Heart left ventricle (tissue), 13 donors: ENCODE results near the gene KCNQ1OT1.

ENCODE experiments used
- POLR2A ChIP-seq, 2 donors: fragments of 450-650 bp; IDR thresholded peaks; one replicate each; pipeline ENCODE4 v1.6.1; 2017; ENCODE audit warnings: antibody characterized with exemption in 2 of 2, mild to moderate bottlenecking in 2 of 2, moderate library complexity in 2 of 2
- TF ChIP-seq, protein P1 (sequence below), 12 donors: fragments of 200-600 bp; sonication (generic) in 4 of 12; IDR thresholded peaks; one replicate each; pipeline versions ENCODE4 v1.5.0 to v1.8.0; 2018 to 2022; ENCODE audit warnings: antibody characterized with exemption in 12 of 12, mild to moderate bottlenecking in 5 of 12
- donor health status: ischemic (EF 13 %, LVEDD 7.1; RV severe dilation, severe dysfunction).
- donor health status: DM: no; HTN: yes; CAD: no.
- donor health status: DM: no; HTN: no; CAD: no.
- donor health status: ischemic (EF 25% LVEDD 6.9; RV normal size, moderate dysfunction).
- donor health status: ischemic (EF 25% LVEDD 5.7; RV mildly dilated, moderate dysfunction).
- donor health status: ischemic (EF 35%, LVEDD 5.7; RV mildly dilated, moderate dysfunction).
- donor health status: nonischemic (EF 11% LVEDD 7.7; RV severe dilation, severe dysfunction).
- donor health status: DM: yes; HTN: yes; CAD: no.
- donor health status: PGD.
- donor health status: ischemic (EF 29% LVEDD 5.4; RV normal size, mild dysfunction).
- donor health status: nonischemic (EF 23%, LVEDD 6.1; RV moderate dilation, normal function).

DNA sequence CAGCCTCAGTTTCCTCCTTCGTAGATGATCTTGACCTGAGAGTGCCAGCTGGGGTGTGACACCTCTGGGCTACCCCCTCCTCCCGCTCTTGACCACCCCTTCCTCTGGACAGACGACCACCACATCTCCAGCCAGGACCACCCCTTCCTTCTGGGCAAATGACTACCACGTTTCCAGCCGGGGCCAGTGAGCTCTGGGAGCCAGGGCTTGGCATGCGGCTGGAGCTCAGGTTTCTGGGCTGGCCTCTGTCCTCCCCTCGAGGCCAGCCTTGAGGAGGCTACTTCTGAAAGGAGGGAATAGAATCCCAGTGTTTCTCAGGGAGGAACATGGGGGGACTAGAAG, 120.9 kb downstream of the KCNQ1OT1 start:
- TF ChIP-seq, protein P1, sequence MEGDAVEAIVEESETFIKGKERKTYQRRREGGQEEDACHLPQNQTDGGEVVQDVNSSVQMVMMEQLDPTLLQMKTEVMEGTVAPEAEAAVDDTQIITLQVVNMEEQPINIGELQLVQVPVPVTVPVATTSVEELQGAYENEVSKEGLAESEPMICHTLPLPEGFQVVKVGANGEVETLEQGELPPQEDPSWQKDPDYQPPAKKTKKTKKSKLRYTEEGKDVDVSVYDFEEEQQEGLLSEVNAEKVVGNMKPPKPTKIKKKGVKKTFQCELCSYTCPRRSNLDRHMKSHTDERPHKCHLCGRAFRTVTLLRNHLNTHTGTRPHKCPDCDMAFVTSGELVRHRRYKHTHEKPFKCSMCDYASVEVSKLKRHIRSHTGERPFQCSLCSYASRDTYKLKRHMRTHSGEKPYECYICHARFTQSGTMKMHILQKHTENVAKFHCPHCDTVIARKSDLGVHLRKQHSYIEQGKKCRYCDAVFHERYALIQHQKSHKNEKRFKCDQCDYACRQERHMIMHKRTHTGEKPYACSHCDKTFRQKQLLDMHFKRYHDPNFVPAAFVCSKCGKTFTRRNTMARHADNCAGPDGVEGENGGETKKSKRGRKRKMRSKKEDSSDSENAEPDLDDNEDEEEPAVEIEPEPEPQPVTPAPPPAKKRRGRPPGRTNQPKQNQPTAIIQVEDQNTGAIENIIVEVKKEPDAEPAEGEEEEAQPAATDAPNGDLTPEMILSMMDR (IDR thresholded peaks at IDR 0.05), result no peak
- TF ChIP-seq POLR2A (IDR thresholded peaks at IDR 0.05), result no peak
